Fibroblast of villous mesenchyme (primary cell): ENCODE measurements around the gene IFIT5. TPM values are rescaled to one million over a fixed set of nuclear protein-coding genes. Genes with fewer than 3 reads are reported as not detected.

Source experiments
- DNase-seq: peaks from one replicate; pipeline ENCODE4 v3.0.0-alpha.2; 2010; ENCODE audit warnings: low read depth
- H3K4me3 ChIP-seq: 2 replicates; pipeline ENCODE4 v1.5.1; 2011; ENCODE audit warnings: low read depth, mild to moderate bottlenecking, low read length
- total RNA-seq: library from RNA; depleted of rRNA; stranded (reverse); fragments of >200 nt; gene quantifications from 2 replicates; pipeline ENCODE4 v1.2.3, GENCODE V29; 2012
- TF ChIP-seq, protein P1 (sequence below): IDR thresholded peaks from 2 replicates; pipeline ENCODE4 v1.5.1; 2012; ENCODE audit warnings: low read depth, mild to moderate bottlenecking, low read length; ENCODE audit not compliant: insufficient read depth

IFIT5 gene
- total RNA-seq, 1 donor: 52.7 TPM

DNA sequence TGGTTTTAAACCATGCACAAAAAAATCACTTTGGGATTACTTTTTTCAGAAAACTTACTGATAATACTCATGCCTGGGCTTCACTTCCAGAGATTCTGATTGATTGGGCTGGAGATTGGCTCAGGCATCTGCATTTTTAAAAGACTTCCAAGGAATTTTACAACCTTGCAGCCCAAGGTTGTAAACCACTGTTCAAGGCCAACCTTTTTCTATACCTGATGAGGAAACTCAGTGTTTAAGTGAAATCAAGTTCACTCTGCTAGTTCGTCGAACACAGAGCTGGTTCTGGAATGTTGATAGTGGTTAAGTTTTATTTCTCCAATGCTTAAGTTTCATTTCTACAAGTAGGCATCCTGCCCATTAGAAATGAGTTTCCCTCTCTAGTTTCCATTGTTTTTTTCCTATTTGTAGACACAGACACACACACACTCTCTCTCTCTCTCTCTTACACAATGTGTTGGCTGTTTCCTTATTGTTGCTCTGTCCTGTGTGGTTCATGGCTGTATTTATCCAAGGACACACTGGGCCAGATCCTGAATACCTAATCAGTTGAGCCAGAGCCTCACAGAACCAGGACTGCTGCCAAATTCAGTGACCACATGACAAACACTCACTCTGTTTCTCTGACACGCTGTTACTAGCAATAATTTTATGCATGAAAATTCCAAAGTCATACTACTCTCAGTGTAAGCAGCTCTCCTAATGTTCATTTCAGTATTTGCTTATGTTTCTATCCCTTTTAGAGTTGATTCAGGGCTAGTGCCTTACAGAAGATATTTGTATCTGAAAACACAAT, 40.3 kb upstream of the IFIT5 start:
- DNase-seq: peak; percentile 90
- no peak overlapping the region for H3K4me3 ChIP-seq

DNA sequence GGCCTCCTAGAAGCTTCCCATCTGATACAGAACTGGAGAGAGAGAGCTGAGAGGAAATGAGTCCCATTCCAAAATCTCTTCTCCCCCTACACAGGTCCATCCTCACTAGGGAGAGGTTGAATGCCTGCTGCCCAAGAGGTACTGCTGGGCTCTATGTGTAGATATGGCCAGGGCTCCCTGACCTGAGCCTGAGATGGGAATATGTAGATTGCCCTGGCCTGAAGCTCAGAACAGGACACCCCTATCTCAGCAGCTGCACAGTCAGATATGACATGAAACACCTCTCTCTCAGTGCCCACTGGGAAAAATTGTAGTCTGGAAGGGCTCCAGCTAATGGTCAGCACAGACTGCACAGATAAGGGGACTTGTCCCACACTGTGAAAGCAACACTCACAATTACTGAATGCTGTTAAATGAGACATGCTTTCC, 39.6 kb upstream of the IFIT5 start:
- no peak for DNase-seq
- H3K4me3 ChIP-seq: no peak overlapping the region
- TF ChIP-seq, protein P1, sequence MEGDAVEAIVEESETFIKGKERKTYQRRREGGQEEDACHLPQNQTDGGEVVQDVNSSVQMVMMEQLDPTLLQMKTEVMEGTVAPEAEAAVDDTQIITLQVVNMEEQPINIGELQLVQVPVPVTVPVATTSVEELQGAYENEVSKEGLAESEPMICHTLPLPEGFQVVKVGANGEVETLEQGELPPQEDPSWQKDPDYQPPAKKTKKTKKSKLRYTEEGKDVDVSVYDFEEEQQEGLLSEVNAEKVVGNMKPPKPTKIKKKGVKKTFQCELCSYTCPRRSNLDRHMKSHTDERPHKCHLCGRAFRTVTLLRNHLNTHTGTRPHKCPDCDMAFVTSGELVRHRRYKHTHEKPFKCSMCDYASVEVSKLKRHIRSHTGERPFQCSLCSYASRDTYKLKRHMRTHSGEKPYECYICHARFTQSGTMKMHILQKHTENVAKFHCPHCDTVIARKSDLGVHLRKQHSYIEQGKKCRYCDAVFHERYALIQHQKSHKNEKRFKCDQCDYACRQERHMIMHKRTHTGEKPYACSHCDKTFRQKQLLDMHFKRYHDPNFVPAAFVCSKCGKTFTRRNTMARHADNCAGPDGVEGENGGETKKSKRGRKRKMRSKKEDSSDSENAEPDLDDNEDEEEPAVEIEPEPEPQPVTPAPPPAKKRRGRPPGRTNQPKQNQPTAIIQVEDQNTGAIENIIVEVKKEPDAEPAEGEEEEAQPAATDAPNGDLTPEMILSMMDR: no peak

More for the DNA sequence above, 40.3 kb upstream of the IFIT5 start:
- TF ChIP-seq, protein P1: no peak

DNA sequence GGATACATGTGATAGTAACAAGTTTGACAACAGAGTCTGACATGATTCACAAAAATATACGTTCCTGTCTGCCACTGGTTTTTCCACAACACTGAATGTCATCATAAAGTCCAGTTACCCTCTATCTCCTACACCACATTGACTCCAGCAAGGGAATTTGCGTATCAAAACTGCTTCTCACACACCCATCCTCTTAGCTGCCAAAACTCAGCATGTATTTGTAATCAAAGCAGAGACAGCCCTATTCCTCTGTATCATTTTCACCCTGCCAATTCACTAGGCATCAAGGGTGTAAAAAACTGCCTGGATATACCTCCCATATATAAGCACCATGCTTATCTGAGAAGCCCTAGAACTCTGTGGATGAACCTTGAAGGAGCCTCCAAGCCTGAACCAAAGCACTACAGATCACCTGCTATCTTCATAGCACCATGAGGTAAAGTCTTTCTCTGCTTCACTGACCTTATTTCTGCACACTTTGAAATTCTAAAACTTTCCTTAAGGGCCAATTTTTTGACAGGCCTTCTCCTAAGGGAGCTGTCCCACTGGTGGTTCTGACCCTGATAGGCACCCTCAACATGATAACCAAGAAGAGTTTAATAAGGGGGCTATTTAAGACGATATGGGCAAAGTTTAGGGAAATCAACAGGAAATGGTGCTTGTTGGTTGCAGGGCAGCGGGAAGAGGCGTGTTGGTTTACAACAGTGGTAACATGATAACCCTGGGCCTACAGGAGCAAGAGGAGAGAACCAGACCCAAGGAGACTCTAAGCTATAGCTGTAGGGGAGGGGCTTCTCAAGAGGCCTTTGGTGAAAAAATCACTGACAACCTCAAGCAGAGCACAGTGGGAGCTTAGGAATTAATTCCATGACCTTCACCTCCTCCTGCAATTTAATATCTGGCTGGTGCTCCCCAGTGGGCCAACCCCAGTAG, 36.4 kb upstream of the IFIT5 start, which contains the start of gene IFIT1B:
IFIT1B (plus strand) TSS at position 352 of the 933 bp plus-strand sequence; CDS start at position 432, 80 bp downstream.
- no peak for DNase-seq
- TF ChIP-seq, protein P1: no peak
- no peak within 1 kb of the TSS for H3K4me3 ChIP-seq

DNA sequence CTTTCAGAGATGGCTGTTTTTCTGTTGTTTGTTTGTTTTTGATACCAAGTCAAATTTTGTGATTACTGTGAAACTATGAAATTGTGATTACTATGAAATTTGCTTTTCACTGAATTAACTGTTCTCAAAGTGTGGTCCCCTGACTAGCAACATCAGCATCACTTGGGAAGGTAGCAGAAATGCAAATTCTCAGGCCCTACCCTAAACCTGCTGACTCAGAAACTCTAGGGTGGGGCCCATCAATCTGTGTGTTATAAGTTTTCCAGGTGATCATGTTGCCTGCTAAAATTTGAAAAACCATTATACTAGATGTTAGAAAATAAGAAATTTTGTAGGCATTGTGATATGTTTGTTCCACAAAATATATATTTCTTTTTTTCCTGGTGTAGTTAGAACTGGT, 35.3 kb upstream of the IFIT5 start:
- DNase-seq: no peak
- no peak overlapping the region for H3K4me3 ChIP-seq
- TF ChIP-seq, protein P1: no peak

DNA sequence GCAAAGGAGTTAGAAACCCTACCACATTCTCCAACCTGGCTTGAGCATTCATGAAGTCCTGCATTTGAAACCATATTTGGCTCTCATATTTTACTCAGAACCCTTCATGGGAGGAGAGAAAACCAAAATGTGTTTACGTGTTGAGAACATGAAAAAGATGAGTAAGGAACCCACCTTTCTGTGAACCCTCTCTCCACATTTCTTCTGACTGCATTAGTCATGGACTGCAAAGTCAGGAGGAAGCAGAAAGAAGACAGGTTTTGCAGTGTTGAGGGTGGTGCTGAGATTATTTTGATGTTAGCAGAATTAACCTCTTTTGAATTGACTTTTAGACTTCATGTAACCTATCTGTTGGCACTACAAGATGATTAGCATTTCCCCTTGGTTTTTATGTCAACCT, 31.6 kb upstream of the IFIT5 start:
- no peak for DNase-seq
- H3K4me3 ChIP-seq: no peak overlapping the region

DNA sequence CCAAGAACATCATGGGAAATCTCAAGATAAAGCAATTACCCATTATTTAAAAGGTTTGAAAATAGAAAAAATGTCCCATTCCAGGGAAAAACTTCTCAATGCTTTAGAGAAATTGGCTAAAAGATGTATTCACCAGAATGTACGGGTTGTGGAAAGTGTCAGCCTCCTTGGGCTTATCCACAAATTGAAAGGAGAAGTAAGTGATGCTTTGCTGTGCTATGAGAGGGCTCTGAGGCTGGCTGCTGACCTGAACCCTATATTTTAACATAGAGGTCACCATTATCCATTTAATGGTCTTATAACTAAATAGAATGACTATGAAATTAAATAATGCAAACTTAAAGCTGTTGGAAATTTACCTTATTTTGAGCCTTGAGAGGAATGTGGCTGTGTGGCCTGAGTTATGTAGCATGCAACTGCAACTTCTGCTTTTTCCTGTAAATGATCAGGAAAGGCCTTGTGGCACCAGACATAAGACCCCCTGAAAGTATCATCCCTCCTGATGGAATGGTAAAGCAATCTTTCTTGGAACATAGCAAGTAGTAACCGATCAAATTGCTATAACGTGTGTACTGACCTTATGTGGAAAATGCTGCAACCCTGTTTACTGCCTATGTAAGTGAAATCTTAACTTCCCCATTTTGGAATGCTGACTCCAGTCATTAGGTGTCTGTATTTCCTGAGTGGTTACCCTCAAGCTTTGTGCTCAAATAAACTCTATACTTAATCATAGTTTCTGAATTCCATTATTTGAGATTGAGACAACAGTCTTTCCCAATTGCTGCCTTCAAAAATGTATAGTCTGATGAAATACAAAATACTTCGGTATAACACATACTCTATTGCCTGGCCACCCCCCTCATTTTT, 29.7 kb upstream of the IFIT5 start:
- no peak for DNase-seq
- no peak overlapping the region for H3K4me3 ChIP-seq
- TF ChIP-seq, protein P1: no peak

More for the DNA sequence above, 31.6 kb upstream of the IFIT5 start:
- TF ChIP-seq, protein P1: no peak
